Nephron progenitor cell (in vitro differentiated cells): ENCODE data around the gene TP53.
A peak's percentile ranks its signal among the peaks of the same experiment; 100 is the strongest.

Experiments used
- DNase-seq: peaks from one replicate; pipeline ENCODE4 v3.0.0; 2021
- H3K27ac Mint-ChIP-seq: 2 replicates; pipeline ENCODE4 v1.8.0; 2021; ENCODE audit warnings: mild to moderate bottlenecking, moderate library complexity, mixed read lengths
- H3K27me3 Mint-ChIP-seq: 2 replicates; pipeline ENCODE4 v1.8.0; 2021; ENCODE audit warnings: mild to moderate bottlenecking, low read depth, mixed read lengths; ENCODE audit not compliant: poor library complexity
- H3K36me3 Mint-ChIP-seq: 2 replicates; pipeline ENCODE4 v1.8.0; 2021; ENCODE audit warnings: low read depth, mixed read lengths
- H3K4me1 Mint-ChIP-seq: 2 replicates; pipeline ENCODE4 v1.8.0; 2021; ENCODE audit warnings: mixed read lengths
- H3K4me3 Mint-ChIP-seq: 2 replicates; pipeline ENCODE4 v1.8.0; 2021; ENCODE audit warnings: mild to moderate bottlenecking, moderate library complexity, mixed read lengths
- H3K9me3 Mint-ChIP-seq: 2 replicates; pipeline ENCODE4 v1.8.0; 2021; ENCODE audit warnings: mild to moderate bottlenecking, moderate library complexity, mixed read lengths
- CTCF ChIP-seq: fragments of 200-600 bp; sonication (generic); IDR thresholded peaks from 2 replicates; pipeline ENCODE4 v1.5.0; 2021; ENCODE audit warnings: antibody characterized with exemption

The TP53 gene

DNA sequence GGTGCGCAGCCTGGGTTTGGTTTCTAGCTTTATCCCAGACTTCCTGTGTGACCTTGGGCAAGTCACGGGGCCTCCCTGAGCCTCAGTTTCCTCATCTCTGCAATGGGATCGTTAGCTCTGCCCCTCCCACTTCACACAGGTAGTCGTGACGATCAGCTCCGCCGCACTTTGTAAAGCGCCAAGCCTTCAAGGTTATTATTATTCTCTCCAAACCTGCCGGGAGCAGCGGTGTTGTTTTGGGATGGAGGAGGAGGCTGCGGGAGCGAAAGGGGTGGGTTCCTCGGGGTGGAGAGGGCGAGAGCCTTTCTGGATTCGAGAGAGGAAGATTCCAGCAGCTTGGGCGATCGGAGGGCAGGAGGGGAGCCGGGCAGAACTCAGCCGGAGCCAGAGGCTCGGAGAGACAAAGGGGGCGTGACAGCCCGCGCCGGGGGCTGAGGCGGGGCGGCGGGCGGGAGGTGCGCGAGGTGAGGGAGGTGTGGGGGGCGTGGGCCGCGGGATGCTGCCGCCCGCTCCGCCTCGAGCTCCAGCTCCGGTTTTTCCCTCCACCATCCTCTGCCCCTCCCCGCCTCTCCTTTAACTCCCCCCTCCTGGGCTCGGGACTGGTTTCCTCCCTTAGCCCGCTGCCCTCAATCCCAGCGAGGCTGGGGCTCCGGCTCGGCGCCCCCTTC, 17.4 kb upstream of the TP53 start, which contains the start of gene EFNB3:
EFNB3 (plus strand) TSS at position 602 of the 668 bp plus-strand sequence. CDS start 397 bp downstream, outside the sequence.
- H3K27me3 Mint-ChIP-seq, result peaks cover 27% of the 10 kb centered on the region
- peak within 1 kb of the TSS; percentile 95 for H3K4me3 Mint-ChIP-seq
- H3K27ac Mint-ChIP-seq, result peak within 1 kb of the TSS; percentile 98
- H3K36me3 Mint-ChIP-seq, result peaks cover 4% of the 10 kb centered on the region
- peak; percentile 82 for DNase-seq
- H3K4me1 Mint-ChIP-seq, result peaks cover 36% of the 10 kb centered on the region
- no peaks in the 10 kb centered on the region for H3K9me3 Mint-ChIP-seq
- no peak for TF ChIP-seq CTCF

- H3K36me3 Mint-ChIP-seq, result peaks cover 4% of the 10 kb centered on the region
- peak; percentile 81 for DNase-seq
- peaks cover 36% of the 10 kb centered on the region for H3K4me1 Mint-ChIP-seq
- no peak for TF ChIP-seq CTCF
- peak overlapping the region; percentile 98 for H3K27ac Mint-ChIP-seq
- no peaks in the 10 kb centered on the region for H3K9me3 Mint-ChIP-seq
- H3K4me3 Mint-ChIP-seq, result peak overlapping the region; percentile 87
- peaks cover 27% of the 10 kb centered on the region for H3K27me3 Mint-ChIP-seq
These were observed 16.5 kb upstream of the TP53 start for GRCh38 chr17:7703584-7704479.

DNA sequence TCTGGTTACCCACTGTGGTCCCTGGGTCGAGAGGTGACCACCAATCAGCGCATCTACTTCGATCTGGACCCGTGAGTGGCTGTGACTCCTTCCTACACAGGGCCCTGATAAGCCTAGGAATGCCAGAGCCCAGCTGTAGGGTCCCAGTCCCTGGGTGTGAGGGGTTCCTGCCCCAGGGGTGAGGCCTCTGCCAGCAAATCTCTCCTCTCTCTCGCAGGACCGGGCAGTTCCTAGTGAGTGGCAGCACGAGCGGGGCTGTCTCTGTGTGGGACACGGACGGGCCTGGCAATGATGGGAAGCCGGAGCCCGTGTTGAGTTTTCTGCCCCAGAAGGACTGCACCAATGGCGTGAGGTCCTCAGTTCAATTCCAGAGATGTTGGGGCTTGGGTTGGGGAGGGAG, 15.5 kb upstream of the TP53 start:
- no peak overlapping the region for H3K4me3 Mint-ChIP-seq

GRCh38 chr17:7701681-7702080, 14.4 kb upstream of the TP53 start:
- Mint-ChIP-seq H3K4me1 (peaks cover 32% of the 10 kb centered on the region), H3K27ac (no peak overlapping the region), H3K9me3 (no peaks in the 10 kb centered on the region), H3K36me3 (peaks cover 16% of the 10 kb centered on the region), H3K27me3 (peaks cover 17% of the 10 kb centered on the region), H3K4me3 (no peak overlapping the region)
- DNase-seq, result no peak
- TF ChIP-seq CTCF, result no peak

More for the DNA sequence above, 15.5 kb upstream of the TP53 start:
- no peak for DNase-seq
- H3K27me3 Mint-ChIP-seq, result peaks cover 26% of the 10 kb centered on the region
- H3K4me1 Mint-ChIP-seq, result peaks cover 36% of the 10 kb centered on the region
- H3K27ac Mint-ChIP-seq, result peak overlapping the region; percentile 64
- no peaks in the 10 kb centered on the region for H3K9me3 Mint-ChIP-seq
- H3K36me3 Mint-ChIP-seq, result peaks cover 9% of the 10 kb centered on the region
- no peak for TF ChIP-seq CTCF

GRCh38 chr17:7700510-7700909, 13.2 kb upstream of the TP53 start:
- Mint-ChIP-seq H3K4me3 (no peak overlapping the region), H3K36me3 (peaks cover 28% of the 10 kb centered on the region), H3K27ac (no peak overlapping the region), H3K9me3 (no peaks in the 10 kb centered on the region), H3K4me1 (peaks cover 20% of the 10 kb centered on the region), H3K27me3 (peaks cover 9% of the 10 kb centered on the region)
- DNase-seq, result no peak
- no peak for TF ChIP-seq CTCF
